GM06990 (cell line): ENCODE data around the gene DDB1.
A peak's percentile ranks its signal among the peaks of the same experiment; 100 is the strongest.

Experiments used
- DNase-seq: peaks from one replicate; pipeline ENCODE4 v3.0.0-alpha.2; 2011; ENCODE audit not compliant: insufficient read length; ENCODE audit errors: extremely low read depth
- H3K27me3 ChIP-seq: replicated peaks from 2 replicates; pipeline ENCODE4 v1.6.0; 2011; ENCODE audit warnings: low read length; ENCODE audit not compliant: control insufficient read depth, insufficient read depth
- H3K36me3 ChIP-seq: 2 replicates; pipeline ENCODE4 v1.5.1; 2011; ENCODE audit warnings: low read length; ENCODE audit not compliant: control insufficient read depth, insufficient read depth
- H3K4me3 ChIP-seq: replicated peaks from 2 replicates; pipeline ENCODE4 v1.5.1; 2011; ENCODE audit warnings: low read depth, mild to moderate bottlenecking, control low read depth, low read length
- TF ChIP-seq, protein P1 (sequence below): IDR thresholded peaks from 2 replicates; pipeline ENCODE4 v1.5.1; 2011; ENCODE audit warnings: low read length, control low read depth, mild to moderate bottlenecking, inconsistent platforms; ENCODE audit not compliant: insufficient read depth, poor library complexity, severe bottlenecking

Gene DDB1

DNA sequence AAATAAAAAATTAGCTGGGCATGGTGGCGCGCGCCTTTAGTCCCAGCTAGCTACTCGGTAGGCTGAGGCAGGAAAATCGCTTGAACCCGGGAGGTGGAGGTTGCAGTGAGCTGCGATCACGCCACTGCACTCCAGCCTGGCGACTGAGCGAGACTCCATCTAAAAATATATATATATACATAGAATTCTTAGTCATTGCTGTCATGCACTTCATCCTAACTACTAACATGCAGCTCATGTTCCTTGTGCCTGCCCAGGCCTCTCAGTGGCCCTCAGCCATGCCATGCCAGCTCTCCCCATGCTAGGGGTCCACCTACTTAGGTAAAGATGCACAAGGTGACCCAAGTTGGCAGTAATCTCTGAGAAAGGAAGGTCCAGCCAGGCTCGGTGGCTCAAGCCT is 25.7 kb upstream of the DDB1 start:
- Histone ChIP-seq H3K27me3 (no peaks in the 10 kb centered on the region), H3K4me3 (peak overlapping the region; percentile 23; the same call in 1 of the 2 replicates), H3K36me3 (peaks cover 5% of the 10 kb centered on the region)
- DNase-seq = no peak
- TF ChIP-seq, protein P1, sequence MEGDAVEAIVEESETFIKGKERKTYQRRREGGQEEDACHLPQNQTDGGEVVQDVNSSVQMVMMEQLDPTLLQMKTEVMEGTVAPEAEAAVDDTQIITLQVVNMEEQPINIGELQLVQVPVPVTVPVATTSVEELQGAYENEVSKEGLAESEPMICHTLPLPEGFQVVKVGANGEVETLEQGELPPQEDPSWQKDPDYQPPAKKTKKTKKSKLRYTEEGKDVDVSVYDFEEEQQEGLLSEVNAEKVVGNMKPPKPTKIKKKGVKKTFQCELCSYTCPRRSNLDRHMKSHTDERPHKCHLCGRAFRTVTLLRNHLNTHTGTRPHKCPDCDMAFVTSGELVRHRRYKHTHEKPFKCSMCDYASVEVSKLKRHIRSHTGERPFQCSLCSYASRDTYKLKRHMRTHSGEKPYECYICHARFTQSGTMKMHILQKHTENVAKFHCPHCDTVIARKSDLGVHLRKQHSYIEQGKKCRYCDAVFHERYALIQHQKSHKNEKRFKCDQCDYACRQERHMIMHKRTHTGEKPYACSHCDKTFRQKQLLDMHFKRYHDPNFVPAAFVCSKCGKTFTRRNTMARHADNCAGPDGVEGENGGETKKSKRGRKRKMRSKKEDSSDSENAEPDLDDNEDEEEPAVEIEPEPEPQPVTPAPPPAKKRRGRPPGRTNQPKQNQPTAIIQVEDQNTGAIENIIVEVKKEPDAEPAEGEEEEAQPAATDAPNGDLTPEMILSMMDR = no peak

DNA sequence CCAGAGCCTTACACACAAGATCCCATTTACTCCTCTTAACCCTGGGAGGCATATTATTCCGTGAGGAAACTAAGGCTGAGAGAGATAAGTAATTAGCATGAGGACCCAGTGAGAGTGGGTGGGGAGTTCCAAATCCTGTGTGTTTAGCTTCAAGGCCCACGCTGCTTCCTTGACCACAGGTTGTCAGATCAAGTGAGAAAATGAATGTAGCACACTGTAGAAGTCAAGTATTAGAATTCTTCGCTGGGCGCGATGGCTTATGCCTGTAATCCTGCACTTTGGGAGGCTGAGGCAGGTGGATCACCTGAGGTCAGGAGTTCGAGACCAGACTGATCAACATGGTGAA is 25.0 kb upstream of the DDB1 start:
- no peak for DNase-seq
- no peaks in the 10 kb centered on the region for H3K27me3 ChIP-seq
- peaks cover 12% of the 10 kb centered on the region for H3K36me3 ChIP-seq
- TF ChIP-seq, protein P1 = no peak
- peak overlapping the region; percentile 6 for H3K4me3 ChIP-seq

- Histone ChIP-seq H3K36me3 (peaks cover 14% of the 10 kb centered on the region), H3K27me3 (no peaks in the 10 kb centered on the region), H3K4me3 (peak overlapping the region; percentile 6; the same call in 1 of the 2 replicates)
- TF ChIP-seq, protein P1 = no peak
- DNase-seq = peak; percentile 74
Observed at GRCh38 chr11:61357233-61357893, 24.5 kb upstream of the DDB1 start.

- H3K4me3 ChIP-seq = peak overlapping the region; percentile 4; the same call in 1 of the 2 replicates
- DNase-seq = no peak
- TF ChIP-seq, protein P1 = no peak
- H3K27me3 ChIP-seq = no peaks in the 10 kb centered on the region
- H3K36me3 ChIP-seq = peaks cover 18% of the 10 kb centered on the region
Observed at GRCh38 chr11:61356706-61357105, 23.8 kb upstream of the DDB1 start.

- Histone ChIP-seq H3K4me3 (no peak overlapping the region), H3K27me3 (no peaks in the 10 kb centered on the region), H3K36me3 (peaks cover 35% of the 10 kb centered on the region)
- TF ChIP-seq, protein P1 = no peak
- DNase-seq = no peak
Observed at GRCh38 chr11:61354208-61354607, 21.3 kb upstream of the DDB1 start.
